Tibial nerve (tissue), 4 donors: ENCODE results near the gene REEP5.

Source experiments
- CTCF ChIP-seq, 5 experiments: fragments of 200-600 bp in 3 of 5; fragments of 450-650 bp in 2 of 5; sonication (generic) in 3 of 5; IDR thresholded peaks; one replicate each; pipeline ENCODE4 v1.5.1; 2016 to 2019; ENCODE audit warnings: antibody characterized with exemption in 5 of 5, mild to moderate bottlenecking in 3 of 5, moderate library complexity in 2 of 5
- EP300 ChIP-seq, 2 donors: sonication (generic); formaldehyde crosslinking; IDR thresholded peaks; one replicate each; pipeline ENCODE4 v1.6.1; 2017; ENCODE audit warnings: antibody characterized with exemption in 2 of 2, mild to moderate bottlenecking in 1 of 2

- TF ChIP-seq EP300 (IDR thresholded peaks at IDR 0.05) = no peak
- TF ChIP-seq CTCF (IDR thresholded peaks at IDR 0.05) = no peak
Measured at GRCh38 chr5:112931473-112931872, 9.4 kb upstream of the REEP5 start.
